ENCODE measurements around the gene RGS3.

GRCh38 chr9:113531919-113532808, 68.6 kb downstream of the RGS3 start:
- no peak for TF ChIP-seq EP300 (IDR thresholded peaks at IDR 0.05; ENCODE audit: borderline replicate concordance)
- TF ChIP-seq TCF12 (IDR thresholded peaks at IDR 0.05; ENCODE audit: low read depth), result no peak
- TF ChIP-seq TEAD4 (IDR thresholded peaks at IDR 0.05), result no peak
- no peak for TF ChIP-seq REST (IDR thresholded peaks at IDR 0.05; ENCODE audit: low read depth)
- TF ChIP-seq YY1 (IDR thresholded peaks at IDR 0.05; ENCODE audit: low read depth), result no peak

Measured in Ishikawa (cell line).